A549 (cell line): Measurements from ENCODE around the gene TBC1D2B. TPM values are rescaled to one million over a fixed set of nuclear protein-coding genes. Genes with fewer than 3 reads are reported as not detected.

Experiments used
- ATAC-seq, 2 experiments: fragments of 200-7000 bp in 1 of 2; fragments of >200 bp in 1 of 2; cut with Nextera tagmentation in 1 of 2; cut with Tn5 transposase in 1 of 2; 3 replicates each; pipeline versions ENCODE4 v1.8.0 to v1.9.1; 2018 to 2020; ENCODE audit warnings: mild to moderate bottlenecking in 1 of 2, moderate library complexity in 1 of 2
- CTCF ChIA-PET: fragments of 300-600 bp; sonication (Branson Sonifier 250); formaldehyde crosslinking; extraction: SDS; loops from one replicate; lab custom pipeline; 2021; ENCODE audit warnings: antibody characterized with exemption, inconsistent platforms; lab: Yijun Ruan, JAX
- POLR2A ChIA-PET: fragments of 350-600 bp; formaldehyde crosslinking; extraction: SDS; loops from one replicate; lab custom pipeline; 2021; ENCODE audit warnings: antibody characterized with exemption, inconsistent platforms; lab: Yijun Ruan, JAX
- DNase-seq, 2 experiments: peaks; one replicate each; pipeline versions ENCODE4 v3.0.0 to v3.0.0-alpha.2; 2011 to 2016; ENCODE audit warnings: low read depth in 1 of 2, low spot score in 1 of 2
- FAIRE-seq: peaks from 2 replicates; lab custom pipeline; 2011; peaks lifted over from hg19 to GRCh38; lab: Jason Lieb, UNC
- H3K27ac ChIP-seq, 2 experiments: fragments of >200 bp; sonication (Bioruptor Twin); formaldehyde crosslinking; 3 replicates each; pipeline ENCODE4 v1.5.1; 2016 to 2017
- H3K4me1 ChIP-seq: fragments of >200 bp; sonication (Bioruptor Twin); formaldehyde crosslinking; 3 replicates; pipeline ENCODE4 v1.6.1; 2016
- H3K4me2 ChIP-seq: fragments of >200 bp; sonication (Bioruptor Twin); formaldehyde crosslinking; 3 replicates; pipeline ENCODE4 v1.6.1; 2016
- H3K4me3 ChIP-seq: fragments of >200 bp; sonication (Bioruptor Twin); formaldehyde crosslinking; 3 replicates; pipeline ENCODE4 v1.5.1; 2016
- H3K9me3 ChIP-seq: fragments of >200 bp; sonication (Bioruptor Twin); formaldehyde crosslinking; 3 replicates; pipeline ENCODE4 v1.6.1; 2016
- CHD2 ChIP-seq: fragments of 150-350 bp; IDR thresholded peaks from 2 replicates; pipeline ENCODE4 v1.6.1; 2014; ENCODE audit warnings: low read length; ENCODE audit not compliant: partially characterized antibody
- CHD4 ChIP-seq: fragments of 200-600 bp; sonication (generic); IDR thresholded peaks from 2 replicates; pipeline ENCODE4 v1.6.1; 2016; ENCODE audit warnings: antibody characterized with exemption, mild to moderate bottlenecking, borderline replicate concordance
- EHF ChIP-seq: fragments of 250-450 bp; sonication (Bioruptor Pico); IDR thresholded peaks from 2 replicates; pipeline ENCODE4 v1.5.0; 2020; ENCODE audit warnings: mild to moderate bottlenecking
- FOSB ChIP-seq: fragments of 250-450 bp; sonication (Bioruptor Pico); IDR thresholded peaks from 2 replicates; pipeline ENCODE4 v1.5.0; 2020; ENCODE audit warnings: mild to moderate bottlenecking, moderate library complexity
- FOSL2 ChIP-seq, 2 experiments: fragments of 450-650 bp in 1 of 2; fragments of >200 bp in 1 of 2; sonication (Bioruptor Twin) in 1 of 2; formaldehyde crosslinking; IDR thresholded peaks; 2 replicates each; pipeline versions ENCODE4 v1.5.0 to v1.6.1; 2016 to 2020; ENCODE audit warnings: mild to moderate bottlenecking in 1 of 2, moderate library complexity in 1 of 2
- HDAC2 ChIP-seq: fragments of 200-600 bp; sonication (generic); IDR thresholded peaks from 2 replicates; pipeline ENCODE4 v1.6.1; 2016
- HOXA7 ChIP-seq: fragments of 250-450 bp; sonication (Bioruptor Pico); IDR thresholded peaks from 2 replicates; pipeline ENCODE4 v1.5.0; 2020; ENCODE audit warnings: mild to moderate bottlenecking, moderate library complexity
- HOXB13 ChIP-seq: fragments of 250-450 bp; sonication (Bioruptor Pico); IDR thresholded peaks from 2 replicates; pipeline ENCODE4 v1.5.0; 2020; ENCODE audit warnings: low read depth, mild to moderate bottlenecking, moderate library complexity
- HOXB5 ChIP-seq: fragments of 250-450 bp; sonication (Bioruptor Pico); IDR thresholded peaks from 2 replicates; pipeline ENCODE4 v1.5.0; 2020; ENCODE audit warnings: mild to moderate bottlenecking, moderate library complexity
- KDM1A ChIP-seq: fragments of 200-600 bp; sonication (generic); IDR thresholded peaks from 2 replicates; pipeline ENCODE4 v1.6.1; 2016; ENCODE audit warnings: low read depth, mild to moderate bottlenecking
- KDM5A ChIP-seq: fragments of 200-600 bp; sonication (generic); IDR thresholded peaks from 2 replicates; pipeline ENCODE4 v1.6.1; 2016; ENCODE audit warnings: antibody characterized with exemption, mild to moderate bottlenecking
- MAFK ChIP-seq: fragments of 450-650 bp; IDR thresholded peaks from 2 replicates; pipeline ENCODE4 v1.6.1; 2014; ENCODE audit not compliant: partially characterized antibody
- MYC ChIP-seq: IDR thresholded peaks from 2 replicates; pipeline ENCODE4 v1.6.1; 2012; ENCODE audit warnings: mild to moderate bottlenecking, inconsistent platforms, low read length, improper control_type of control experiment, borderline replicate concordance
- RAD21 ChIP-seq, 2 experiments: fragments of >200 bp in 1 of 2; sonication (Bioruptor Twin) in 1 of 2; formaldehyde crosslinking in 1 of 2; IDR thresholded peaks in 1 of 2; conservative IDR thresholded peaks in 1 of 2; 2 replicates in 1 of 2; 3 replicates in 1 of 2; pipeline ENCODE4 v1.6.1; 2012 to 2018; ENCODE audit warnings: inconsistent platforms in 1 of 2
- RFX5 ChIP-seq: fragments of 450-650 bp; IDR thresholded peaks from 2 replicates; pipeline ENCODE4 v1.7.1; 2014; ENCODE audit warnings: antibody characterized with exemption, mild to moderate bottlenecking, moderate library complexity
- SMC3 ChIP-seq: fragments of >200 bp; sonication (Bioruptor Twin); formaldehyde crosslinking; IDR thresholded peaks from 3 replicates; pipeline ENCODE4 v1.6.1; 2018; ENCODE audit warnings: inconsistent platforms
- SREBF2 ChIP-seq: fragments of 450-650 bp; IDR thresholded peaks from 2 replicates; pipeline ENCODE4 v1.6.1; 2014; ENCODE audit warnings: mild to moderate bottlenecking, moderate library complexity
- WGBS: methylation state at CpG from one replicate; pipeline ENCODE4 v1.1.6; 2017; ENCODE audit errors: missing lambda C conversion rate; 5-methylcytosine and 5-hydroxymethylcytosine counted together
- polyA plus RNA-seq, 4 experiments: library from polyadenylated mRNA; depleted of rRNA in 3 of 4; stranded (reverse); fragments of >200 nt; fragmentation: RNase III in 1 of 4; extraction: RNeasy Plus Mini Kit Qiagen cat#74134 plus additional on column Dnase treatment in 1 of 4; gene quantifications; 2 replicates in 3 of 4; 3 replicates in 1 of 4; pipeline ENCODE4 v1.2.3, GENCODE V29; 2011 to 2017
- TF ChIP-seq, protein P1 (sequence below): fragments of 250-450 bp; sonication (Bioruptor Pico); IDR thresholded peaks from 2 replicates; pipeline ENCODE4 v1.5.0; 2020; ENCODE audit warnings: low read depth, mild to moderate bottlenecking, moderate library complexity
- TF ChIP-seq, protein P2 (sequence below): fragments of 200-600 bp; sonication (generic); IDR thresholded peaks from 2 replicates; pipeline ENCODE4 v1.6.1; 2016; ENCODE audit warnings: antibody characterized with exemption, mild to moderate bottlenecking, moderate library complexity
- TF ChIP-seq, protein P3 (sequence below): fragments of >200 bp; sonication (Bioruptor Twin); formaldehyde crosslinking; IDR thresholded peaks from 3 replicates; pipeline ENCODE4 v1.5.1; 2016

Gene TBC1D2B
- polyA plus RNA-seq, 2 of the 4 experiments (the other 2 are of a cell fraction): 13.6 to 13.9 TPM

DNA sequence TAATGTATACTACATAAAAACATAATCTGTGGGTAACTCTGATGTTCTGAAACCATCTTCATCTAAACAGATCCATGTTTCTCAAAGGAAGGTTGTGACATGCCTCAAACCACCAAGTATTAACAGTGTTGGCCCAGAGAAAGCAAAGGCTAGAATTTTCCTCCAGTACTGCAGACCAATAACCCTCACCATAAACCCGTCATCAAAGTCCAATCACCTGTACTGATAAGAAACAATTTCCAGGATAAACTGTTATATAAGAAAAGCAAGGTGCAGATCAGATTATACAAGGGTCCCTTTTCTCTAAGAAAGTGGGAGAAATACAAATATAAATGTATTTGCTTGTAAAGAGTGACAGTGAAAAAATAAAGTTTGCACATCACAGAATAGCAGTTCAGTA is 32.3 kb downstream of the TBC1D2B start:
- CTCF ChIA-PET: interaction anchor here (0.9 kb wide), 2 partner anchors 13 to 45 kb away, joined by 3 to 4 read pairs; no protein-coding TSS in a partner anchor
- H3K27ac ChIP-seq: no peak overlapping the region
- DNase-seq: no peak
- 95% methylated on average over 1 of the region's 1 CpG for WGBS
- POLR2A ChIA-PET: no interaction called here
- no peak for FAIRE-seq
- no peak for ATAC-seq
- no peak overlapping the region for H3K4me3 ChIP-seq
- TF ChIP-seq, protein P1, sequence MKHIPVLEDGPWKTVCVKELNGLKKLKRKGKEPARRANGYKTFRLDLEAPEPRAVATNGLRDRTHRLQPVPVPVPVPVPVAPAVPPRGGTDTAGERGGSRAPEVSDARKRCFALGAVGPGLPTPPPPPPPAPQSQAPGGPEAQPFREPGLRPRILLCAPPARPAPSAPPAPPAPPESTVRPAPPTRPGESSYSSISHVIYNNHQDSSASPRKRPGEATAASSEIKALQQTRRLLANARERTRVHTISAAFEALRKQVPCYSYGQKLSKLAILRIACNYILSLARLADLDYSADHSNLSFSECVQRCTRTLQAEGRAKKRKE (CRISPR knock-in tag): no peak
- no peak for TF ChIP-seq CHD2
- TF ChIP-seq KDM1A: no peak
- no peak for TF ChIP-seq HOXB5 (CRISPR knock-in tag)
- no peak for TF ChIP-seq RFX5
- TF ChIP-seq FOSL2 (IDR thresholded peaks at IDR 0.05): no peak
- no peak for TF ChIP-seq FOSL2 (CRISPR knock-in tag; IDR thresholded peaks at IDR 0.05)
- no peak for TF ChIP-seq MYC
- no peak for TF ChIP-seq HDAC2
- no peak for TF ChIP-seq SMC3
- no peak for TF ChIP-seq SREBF2
- H3K4me1 ChIP-seq: no peaks in the 10 kb centered on the region
- H3K9me3 ChIP-seq: no peaks in the 10 kb centered on the region
- no peak overlapping the region for H3K4me2 ChIP-seq

DNA sequence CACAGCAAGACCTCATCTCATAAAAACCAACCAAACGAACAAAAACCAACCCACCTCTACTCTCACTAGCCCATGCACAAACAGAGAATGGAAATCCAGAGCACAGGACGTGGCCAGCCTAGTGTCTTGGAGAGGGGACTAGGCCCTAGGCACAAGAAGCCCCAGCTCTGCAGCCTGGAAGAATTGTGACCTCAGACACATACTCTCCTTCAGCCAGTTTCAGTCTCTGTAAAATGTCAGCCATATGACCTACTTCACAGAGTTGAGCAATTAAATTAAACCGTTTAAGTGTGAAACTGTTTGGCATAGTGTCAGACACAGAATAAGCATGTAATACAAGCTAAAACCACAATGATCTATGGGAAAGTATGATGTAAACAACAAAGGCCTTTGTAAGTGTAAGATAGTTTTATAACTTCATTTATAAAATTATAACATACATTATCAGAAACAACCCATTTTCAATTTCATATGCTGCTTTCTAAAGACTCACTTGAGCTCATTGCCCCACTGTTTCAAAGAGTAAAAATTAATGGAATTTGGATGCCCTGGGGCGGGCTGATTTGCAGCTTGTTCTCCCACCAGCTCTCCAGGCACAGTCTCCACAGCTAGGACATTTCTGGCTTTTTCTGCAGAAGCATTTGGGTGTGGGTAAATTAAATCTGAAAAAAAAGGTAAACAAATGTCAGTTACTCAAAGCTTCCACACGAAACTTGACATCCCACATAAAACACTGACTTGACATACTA is 32.9 kb downstream of the TBC1D2B start:
- DNase-seq (no peak), FAIRE-seq (no peak), ATAC-seq (no peak)
- 61% methylated on average over 5 of the region's 5 CpGs for WGBS
- CTCF ChIA-PET: interaction anchor here (0.9 kb wide), 2 partner anchors 14 to 45 kb away, joined by 3 to 4 read pairs; no protein-coding TSS in a partner anchor
- no peak for TF ChIP-seq RAD21 (conservative IDR thresholded peaks at IDR 0.05 in 1 of 2, IDR thresholded peaks at IDR 0.05 in 1 of 2)
- no peak for TF ChIP-seq KDM5A
- TF ChIP-seq HOXA7 (CRISPR knock-in tag): no peak
- no peak for TF ChIP-seq MAFK
- TF ChIP-seq, protein P2, sequence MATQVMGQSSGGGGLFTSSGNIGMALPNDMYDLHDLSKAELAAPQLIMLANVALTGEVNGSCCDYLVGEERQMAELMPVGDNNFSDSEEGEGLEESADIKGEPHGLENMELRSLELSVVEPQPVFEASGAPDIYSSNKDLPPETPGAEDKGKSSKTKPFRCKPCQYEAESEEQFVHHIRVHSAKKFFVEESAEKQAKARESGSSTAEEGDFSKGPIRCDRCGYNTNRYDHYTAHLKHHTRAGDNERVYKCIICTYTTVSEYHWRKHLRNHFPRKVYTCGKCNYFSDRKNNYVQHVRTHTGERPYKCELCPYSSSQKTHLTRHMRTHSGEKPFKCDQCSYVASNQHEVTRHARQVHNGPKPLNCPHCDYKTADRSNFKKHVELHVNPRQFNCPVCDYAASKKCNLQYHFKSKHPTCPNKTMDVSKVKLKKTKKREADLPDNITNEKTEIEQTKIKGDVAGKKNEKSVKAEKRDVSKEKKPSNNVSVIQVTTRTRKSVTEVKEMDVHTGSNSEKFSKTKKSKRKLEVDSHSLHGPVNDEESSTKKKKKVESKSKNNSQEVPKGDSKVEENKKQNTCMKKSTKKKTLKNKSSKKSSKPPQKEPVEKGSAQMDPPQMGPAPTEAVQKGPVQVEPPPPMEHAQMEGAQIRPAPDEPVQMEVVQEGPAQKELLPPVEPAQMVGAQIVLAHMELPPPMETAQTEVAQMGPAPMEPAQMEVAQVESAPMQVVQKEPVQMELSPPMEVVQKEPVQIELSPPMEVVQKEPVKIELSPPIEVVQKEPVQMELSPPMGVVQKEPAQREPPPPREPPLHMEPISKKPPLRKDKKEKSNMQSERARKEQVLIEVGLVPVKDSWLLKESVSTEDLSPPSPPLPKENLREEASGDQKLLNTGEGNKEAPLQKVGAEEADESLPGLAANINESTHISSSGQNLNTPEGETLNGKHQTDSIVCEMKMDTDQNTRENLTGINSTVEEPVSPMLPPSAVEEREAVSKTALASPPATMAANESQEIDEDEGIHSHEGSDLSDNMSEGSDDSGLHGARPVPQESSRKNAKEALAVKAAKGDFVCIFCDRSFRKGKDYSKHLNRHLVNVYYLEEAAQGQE: no peak
- no peaks in the 10 kb centered on the region for H3K4me1 ChIP-seq
- no peak overlapping the region for H3K4me3 ChIP-seq
- no peak overlapping the region for H3K27ac ChIP-seq
- no peaks in the 10 kb centered on the region for H3K9me3 ChIP-seq
- POLR2A ChIA-PET: no interaction called here
- no peak overlapping the region for H3K4me2 ChIP-seq

DNA sequence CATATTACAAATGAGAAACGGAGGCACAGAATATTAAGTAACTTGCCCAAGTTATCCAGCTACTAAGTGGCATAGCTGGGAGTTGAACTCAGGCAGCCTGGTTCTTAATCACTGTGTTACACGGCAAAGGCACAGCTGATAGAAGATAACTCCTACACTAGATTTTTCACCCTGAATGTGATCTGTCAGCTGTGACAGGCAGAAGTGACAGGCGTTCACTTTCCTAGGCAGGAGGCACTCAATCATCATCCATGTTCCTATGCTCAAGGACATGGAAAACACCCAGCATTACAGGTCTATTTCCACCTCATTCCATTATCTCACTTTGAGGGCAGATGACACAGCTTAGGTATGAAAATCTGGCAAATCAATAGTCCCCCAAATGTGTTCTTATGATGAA is 35.6 kb downstream of the TBC1D2B start:
- WGBS: 86% methylated on average over 3 of the region's 3 CpGs
- CTCF ChIA-PET: interaction anchor here (1.1 to 2.5 kb wide), 7 partner anchors 10 to 82 kb away, joined by 3 to 12 read pairs (median 5); no protein-coding TSS in a partner anchor
- H3K4me1 ChIP-seq: no peaks in the 10 kb centered on the region; the same call in 2 of the 3 replicates
- TF ChIP-seq CHD4: no peak
- no peak for TF ChIP-seq FOSB (CRISPR knock-in tag)
- TF ChIP-seq HOXB13 (CRISPR knock-in tag): no peak
- TF ChIP-seq EHF (CRISPR knock-in tag): no peak
- TF ChIP-seq, protein P3, sequence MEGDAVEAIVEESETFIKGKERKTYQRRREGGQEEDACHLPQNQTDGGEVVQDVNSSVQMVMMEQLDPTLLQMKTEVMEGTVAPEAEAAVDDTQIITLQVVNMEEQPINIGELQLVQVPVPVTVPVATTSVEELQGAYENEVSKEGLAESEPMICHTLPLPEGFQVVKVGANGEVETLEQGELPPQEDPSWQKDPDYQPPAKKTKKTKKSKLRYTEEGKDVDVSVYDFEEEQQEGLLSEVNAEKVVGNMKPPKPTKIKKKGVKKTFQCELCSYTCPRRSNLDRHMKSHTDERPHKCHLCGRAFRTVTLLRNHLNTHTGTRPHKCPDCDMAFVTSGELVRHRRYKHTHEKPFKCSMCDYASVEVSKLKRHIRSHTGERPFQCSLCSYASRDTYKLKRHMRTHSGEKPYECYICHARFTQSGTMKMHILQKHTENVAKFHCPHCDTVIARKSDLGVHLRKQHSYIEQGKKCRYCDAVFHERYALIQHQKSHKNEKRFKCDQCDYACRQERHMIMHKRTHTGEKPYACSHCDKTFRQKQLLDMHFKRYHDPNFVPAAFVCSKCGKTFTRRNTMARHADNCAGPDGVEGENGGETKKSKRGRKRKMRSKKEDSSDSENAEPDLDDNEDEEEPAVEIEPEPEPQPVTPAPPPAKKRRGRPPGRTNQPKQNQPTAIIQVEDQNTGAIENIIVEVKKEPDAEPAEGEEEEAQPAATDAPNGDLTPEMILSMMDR: no peak
- TF ChIP-seq, all 56 proteins: peak for 0
- no peaks in the 10 kb centered on the region for H3K9me3 ChIP-seq
- no peak for ATAC-seq
- no peak overlapping the region for H3K4me2 ChIP-seq
- FAIRE-seq: no peak
- no peak for DNase-seq
- no peak overlapping the region for H3K4me3 ChIP-seq
- H3K27ac ChIP-seq: no peak overlapping the region
- POLR2A ChIA-PET: no interaction called here
